GM18526 (cell line): Measurements from ENCODE around the gene GLRX2.

ENCODE experiments used
- POLR2A ChIP-seq: IDR thresholded peaks from 3 replicates; pipeline ENCODE4 v1.6.1; 2011; ENCODE audit not compliant: insufficient read length; ENCODE audit errors: extremely low read depth

GLRX2 gene, protein sequence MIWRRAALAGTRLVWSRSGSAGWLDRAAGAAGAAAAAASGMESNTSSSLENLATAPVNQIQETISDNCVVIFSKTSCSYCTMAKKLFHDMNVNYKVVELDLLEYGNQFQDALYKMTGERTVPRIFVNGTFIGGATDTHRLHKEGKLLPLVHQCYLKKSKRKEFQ

DNA sequence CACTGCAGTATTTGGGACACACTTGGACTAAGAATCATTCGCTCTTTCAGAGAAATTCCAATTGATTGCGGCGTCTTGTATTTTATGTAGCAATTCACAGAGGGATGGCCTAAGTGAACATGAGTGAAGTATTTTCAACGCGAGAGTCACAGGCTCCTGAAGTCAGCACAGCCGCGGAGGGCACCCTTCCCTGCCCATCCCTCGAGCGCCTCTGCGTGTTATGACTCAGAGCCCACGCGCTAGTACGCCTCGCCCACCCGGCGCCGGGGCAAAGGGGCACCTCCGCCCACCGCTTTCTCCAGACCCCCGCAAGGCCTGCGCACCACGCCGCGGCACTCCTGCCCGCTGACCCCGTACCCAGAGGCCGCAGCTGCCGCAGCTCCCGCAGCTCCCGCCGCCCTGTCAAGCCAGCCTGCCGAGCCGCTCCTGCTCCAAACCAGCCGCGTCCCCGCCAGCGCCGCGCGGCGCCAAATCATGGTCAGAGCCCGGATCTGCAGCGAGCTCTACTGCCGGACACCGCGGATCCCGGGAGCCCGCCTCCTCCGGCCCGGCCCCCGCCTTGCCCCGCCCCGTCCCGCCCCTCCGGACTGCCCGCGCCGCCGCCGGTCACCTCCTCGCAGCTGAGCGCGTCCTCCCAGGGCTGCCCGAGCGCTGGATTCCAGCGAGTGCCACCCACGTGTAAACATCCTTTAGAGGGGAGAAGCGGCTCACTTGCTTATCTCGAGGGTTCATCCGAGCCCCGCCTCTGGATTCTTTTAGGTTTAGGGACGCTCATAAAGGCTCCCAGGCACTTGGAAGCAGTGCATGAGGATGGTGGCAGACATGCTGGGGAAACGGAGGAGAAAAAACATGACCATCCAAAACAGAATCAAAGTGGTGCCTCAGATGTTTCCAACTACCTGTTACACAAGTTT, at the start of gene GLRX2:
GLRX2 (minus strand) TSS at position 508 of the 914 bp plus-strand sequence; CDS start at position 476, 32 bp downstream.
- TF ChIP-seq POLR2A, result peak; percentile 79

DNA sequence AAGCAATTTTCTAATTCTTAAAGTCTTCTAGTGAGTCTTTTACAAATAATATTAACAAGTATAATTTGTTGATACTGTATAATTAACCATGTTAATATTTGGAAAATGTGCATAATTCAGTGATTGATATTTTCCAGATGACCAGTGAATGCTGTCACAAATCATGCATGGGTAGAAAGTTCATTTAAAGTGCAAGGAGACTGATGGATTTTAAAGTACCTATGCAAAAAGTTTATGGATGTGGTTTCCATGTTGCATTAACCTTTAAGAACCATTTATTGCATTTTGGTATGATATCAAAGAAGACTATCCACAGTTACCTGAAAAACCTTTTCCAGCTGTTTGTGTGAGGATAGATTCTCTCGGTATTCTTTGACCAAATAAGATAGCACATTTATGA, 39.8 kb upstream of the GLRX2 start:
- TF ChIP-seq POLR2A, result no peak

DNA sequence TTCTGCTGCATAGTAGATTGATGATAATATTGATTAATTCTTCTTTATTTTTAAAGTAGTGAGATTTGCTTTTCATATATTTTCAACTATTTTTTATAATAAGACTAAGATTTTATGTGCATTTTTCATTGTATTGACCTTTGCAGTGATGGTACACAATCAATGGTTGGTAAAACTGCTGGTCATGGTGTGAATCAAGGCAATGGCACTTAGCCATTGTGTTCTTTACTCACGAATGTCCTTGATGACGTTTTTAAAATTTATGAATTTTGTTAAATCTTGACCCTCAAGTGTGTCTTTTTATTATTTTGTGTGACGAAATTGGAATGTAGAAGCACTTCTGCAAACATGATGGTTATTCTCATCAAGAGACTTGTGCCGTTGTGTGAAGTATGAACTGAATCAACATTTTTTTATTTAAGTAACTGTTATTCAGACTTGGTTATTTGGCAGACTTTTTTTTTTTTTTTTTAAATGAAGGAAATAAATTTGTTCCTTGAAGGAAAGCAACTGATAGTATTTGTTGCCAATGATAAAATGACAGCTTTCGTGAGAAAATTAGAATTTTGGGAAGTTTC, 39.2 kb upstream of the GLRX2 start:
- TF ChIP-seq POLR2A, result no peak

DNA sequence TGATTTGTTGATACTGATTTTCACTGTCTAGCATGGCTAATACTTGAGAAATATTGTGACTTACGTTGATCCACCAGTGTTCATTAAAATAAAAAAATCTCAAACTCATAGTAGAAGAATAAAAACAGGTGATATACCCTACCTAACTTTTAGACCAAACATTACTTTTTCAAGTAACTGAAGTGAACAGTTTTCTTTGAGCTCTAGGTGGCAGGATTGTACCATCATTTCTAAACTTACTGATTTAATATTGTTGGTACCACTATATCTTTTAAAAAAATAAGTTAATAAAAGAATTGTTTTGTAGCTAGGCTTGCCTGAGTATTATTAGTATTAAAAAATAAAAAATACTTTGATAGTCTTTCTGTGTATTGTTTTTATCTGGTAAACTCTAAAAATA, 38.1 kb upstream of the GLRX2 start:
- TF ChIP-seq POLR2A, result no peak

DNA sequence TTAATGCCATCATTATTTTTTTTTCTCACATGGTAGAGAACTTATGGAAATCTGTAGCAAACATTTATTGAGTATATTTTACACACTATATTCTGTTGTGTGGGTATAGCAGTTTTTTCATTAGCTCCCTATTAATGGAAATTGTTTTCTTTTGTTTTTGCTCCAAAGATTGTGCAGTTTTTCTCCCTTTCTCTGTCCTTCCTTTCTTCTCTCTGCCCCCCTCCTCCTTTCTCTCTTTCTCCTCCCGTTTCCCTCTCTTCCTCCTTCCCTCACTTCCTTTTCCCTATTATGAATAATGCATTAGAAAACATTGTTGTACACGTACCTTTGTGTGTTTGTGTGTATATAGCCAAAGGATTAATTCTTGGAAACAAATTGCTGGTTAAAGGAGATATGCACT, 37.2 kb upstream of the GLRX2 start:
- no peak for TF ChIP-seq POLR2A

DNA sequence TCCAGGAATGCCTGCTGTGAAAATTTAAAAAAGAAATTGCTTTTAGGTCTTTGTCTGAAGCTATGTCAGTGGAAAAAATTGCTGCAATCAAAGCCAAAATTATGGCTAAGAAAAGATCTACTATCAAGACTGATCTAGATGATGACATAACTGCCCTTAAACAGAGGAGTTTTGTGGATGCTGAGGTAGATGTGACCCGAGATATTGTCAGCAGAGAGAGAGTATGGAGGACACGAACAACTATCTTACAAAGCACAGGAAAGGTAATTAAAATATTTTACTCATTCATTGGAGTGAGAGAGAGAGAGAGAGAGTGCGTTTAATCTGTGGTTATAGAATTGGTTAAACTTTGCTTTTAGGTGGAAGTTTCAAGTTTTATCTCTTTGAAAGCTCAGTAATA, 36.6 kb upstream of the GLRX2 start:
- TF ChIP-seq POLR2A, result no peak

DNA sequence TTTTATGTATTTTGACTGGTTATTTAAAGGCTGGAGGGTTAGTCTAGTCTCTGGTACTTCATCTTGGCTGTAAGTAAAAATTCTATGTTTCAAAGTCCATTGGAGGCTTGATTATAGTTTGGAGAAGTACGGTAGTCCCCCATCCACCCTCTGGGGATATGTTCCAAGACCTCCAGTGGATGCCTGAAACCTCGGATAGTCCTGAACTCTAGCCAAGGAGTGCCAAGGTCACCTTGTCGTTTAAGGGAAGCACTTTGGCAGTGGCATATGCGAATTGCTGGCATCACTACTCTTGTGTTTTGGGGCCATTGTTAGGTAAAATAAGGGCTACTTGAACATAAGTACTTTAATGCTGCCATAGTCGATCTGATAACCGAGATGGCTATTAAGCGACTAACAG, 35.0 kb upstream of the GLRX2 start:
- no peak for TF ChIP-seq POLR2A

DNA sequence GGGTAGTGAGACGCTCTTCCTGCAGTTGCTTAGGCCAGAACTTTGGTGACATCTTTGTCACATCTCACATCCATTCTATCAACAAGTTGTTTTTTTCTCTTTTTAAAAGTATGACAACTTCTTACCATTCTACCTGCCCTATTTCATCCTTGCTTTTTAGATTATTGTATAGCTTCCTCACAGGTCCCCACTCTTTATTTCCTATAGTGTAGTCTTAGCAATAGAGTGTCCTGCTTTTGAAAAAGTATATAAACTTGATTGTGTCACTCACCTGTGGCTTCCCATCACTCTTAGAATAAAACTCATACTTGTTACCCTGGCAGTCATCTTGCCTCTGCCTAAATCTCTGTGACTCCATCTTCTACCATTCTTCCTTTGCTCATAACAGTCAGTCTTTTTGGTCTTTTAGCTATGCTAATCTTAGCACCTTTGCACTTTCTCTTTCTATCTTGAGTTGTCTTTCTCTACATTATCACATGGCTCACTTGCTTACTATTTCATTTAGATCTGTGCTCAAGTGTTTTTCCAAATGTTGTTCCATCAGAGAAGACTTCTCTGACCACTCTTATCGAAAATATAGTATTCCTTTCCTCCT, 26.1 kb upstream of the GLRX2 start:
- no peak for TF ChIP-seq POLR2A

DNA sequence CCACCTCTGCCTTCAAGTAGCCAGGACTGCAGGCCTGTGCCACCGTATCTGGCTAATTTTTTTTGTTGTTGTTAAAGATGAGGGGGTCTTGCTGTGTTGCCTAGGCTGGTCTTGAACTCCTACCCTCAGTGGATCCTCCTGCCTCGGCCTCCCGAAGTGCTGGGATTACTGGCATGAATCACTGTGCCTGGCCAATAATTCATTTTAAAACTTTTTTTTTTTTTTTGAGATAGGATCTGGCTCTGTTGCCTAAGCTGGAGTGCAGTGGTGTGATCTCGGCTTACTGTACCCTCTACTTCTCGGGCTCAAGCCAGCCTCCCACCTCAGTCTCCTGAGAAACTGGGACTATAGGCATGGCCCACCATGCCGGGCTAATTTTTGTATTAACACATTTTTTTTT, 20.2 kb upstream of the GLRX2 start:
- TF ChIP-seq POLR2A, result no peak

DNA sequence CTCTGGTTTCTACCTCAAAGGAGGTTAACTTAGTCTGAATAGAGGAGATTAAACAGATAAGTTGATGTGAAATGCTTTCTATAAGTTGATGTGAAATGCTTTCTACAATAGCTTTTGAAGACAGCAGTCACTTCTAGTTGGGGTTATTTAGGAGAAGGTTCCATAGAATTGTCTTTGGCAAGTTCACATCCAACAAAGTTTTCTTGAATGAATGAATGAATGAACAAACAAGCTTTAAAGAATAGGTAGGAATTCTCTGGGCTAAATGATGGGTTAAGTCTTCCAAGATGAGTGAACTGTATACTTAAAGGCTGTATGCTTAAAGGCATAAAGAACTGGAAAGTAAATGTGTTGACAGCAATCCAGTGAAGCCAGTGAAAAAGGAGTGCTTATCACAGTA, 18.5 kb upstream of the GLRX2 start:
- TF ChIP-seq POLR2A, result no peak

DNA sequence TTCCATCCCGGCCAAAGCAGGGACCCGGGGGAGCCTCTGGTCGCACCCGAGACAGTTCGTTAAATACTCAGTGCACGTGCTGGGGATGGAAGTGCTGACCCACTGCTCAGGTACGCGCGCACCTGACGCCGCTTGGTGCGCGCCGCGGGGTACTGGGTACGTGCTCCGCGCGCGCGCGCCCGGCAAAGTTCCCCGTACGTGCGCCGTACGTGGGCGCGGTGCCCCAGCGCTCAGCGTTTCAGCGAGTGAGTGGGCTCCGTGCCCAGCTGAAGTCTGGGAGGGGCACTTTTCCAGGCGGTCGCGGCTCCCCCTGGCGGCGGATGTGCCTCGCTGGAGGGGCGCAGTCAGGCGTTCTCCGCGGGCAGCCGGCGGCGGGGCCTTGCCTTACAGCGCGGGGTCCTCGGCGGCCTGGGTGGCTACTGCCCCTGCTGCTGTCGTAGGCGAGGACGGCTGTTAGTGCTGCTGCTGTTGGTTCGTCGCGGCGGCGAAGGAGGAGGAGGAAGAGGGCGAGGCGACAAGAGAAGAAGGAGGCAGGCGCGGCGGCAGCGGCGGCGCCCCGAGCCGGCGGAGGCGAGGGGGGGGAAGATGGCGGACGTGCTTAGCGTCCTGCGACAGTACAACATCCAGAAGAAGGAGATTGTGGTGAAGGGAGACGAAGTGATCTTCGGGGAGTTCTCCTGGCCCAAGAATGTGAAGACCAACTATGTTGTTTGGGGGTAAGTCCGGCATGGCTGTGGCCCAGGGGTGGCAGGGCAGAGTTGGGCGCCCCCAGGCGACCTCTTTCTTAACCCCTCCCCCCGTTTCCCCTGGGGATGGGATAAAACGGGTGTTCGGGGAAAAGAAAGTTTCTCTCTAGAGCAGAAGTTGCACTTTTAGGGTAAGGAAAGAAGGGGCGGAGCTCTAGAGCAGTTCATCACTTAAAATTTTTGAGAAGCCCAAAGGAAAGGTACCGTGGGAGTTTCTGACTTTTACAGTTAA, 16.7 kb upstream of the GLRX2 start, which contains the start of gene CDC73:
CDC73 (plus strand) TSS at position 416 of the 978 bp plus-strand sequence; CDS start at position 586, 170 bp downstream.
- TF ChIP-seq POLR2A, result peak; percentile 75

DNA sequence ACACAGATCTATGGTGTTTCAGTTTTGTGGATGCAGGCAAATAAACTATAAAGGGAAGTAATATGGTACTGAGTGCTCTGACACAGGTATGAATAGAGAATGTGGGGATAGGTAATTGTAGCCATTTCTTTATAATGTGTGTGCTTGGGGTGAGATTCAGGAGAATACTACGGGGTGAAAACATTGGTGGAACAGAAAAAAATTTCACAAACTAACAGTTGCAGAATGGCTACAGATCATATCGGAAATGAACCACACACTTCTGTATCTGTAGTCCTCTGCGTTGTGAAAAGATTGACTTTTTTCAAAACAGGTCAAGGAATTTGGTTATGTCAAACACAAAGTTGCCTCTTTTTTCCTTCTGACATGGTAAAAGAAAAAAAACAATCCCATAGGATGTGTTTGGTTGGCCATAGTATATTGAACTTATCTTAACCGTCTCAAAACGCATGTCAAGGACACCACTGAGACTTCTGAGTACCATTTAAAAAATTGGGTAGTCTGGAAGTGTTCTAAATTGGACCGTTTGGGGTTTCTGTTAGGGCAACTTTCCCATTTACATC, 15.5 kb upstream of the GLRX2 start:
- no peak for TF ChIP-seq POLR2A

DNA sequence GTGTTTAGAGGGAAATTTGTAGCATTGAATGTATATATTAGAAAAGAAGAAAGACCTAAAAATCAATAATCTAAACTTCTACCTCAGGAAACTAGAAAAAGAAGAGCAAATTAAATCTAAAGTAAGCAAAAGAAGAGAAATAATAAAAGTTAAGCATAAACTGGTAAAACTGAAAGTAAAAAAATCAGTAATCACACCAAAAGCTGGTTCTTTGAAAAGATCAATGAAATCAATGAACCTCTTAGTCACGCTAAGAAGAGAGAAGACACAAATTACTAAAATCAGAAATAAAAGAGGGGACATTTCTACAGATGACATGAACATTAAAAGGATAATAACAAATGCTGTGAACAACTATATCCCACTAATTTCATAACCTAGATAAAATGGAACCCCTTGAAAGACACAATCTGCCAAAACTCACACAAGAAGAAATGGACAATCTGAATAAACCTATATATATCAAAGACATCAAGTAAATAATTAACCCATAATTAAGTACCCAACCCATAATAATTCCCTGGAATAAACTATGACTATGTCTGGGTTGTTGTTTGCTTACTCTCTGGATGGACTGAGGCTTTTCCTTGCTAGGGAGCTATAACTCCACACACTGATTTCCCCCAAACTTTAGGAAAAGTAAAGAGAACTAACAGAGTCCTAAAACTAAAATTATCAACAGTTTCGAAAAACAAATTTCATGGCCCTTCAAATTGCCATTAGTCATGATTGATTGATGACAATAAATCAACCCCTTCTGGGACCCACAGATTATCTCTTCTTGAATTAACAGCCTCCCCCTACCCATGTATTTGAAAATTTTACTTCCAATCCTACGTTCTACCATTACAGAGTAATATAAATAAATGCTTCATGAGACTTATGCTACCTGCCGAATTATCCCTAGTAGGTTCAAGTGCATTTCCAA, 13.9 kb upstream of the GLRX2 start:
- no peak for TF ChIP-seq POLR2A
